Measurements from ENCODE around the gene CRB1.

DNA sequence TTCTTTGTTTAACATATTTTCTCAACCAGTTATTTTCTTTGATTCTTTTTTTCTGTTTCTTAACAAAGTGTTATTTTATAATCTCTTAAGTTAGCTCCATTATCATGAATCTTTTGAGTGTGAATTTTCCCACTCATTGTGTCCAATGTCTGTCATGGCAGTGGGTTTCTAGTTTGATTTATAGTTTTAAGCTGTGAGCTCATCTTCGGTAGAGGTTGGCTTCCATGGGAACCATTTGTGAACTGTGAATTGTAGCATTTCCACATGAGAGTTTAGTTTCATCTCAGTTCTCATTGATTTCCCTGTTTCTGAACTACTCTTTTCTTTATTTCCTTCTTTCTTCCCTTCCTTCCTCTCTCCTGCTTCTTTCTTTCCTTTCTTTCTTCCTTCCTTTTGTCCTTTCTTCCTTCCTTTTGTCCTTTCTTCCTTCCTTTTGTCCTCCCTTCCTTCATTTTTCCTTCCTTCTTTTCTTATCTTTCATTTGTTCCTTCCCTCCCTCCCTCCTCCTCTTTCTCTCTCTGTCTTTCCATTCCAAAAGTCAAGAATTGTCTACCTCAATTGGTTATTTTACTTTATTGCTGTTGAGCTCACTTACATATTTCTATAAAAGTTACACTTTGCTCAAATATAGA, 3.0 kb upstream of the CRB1 start:
- no peak for TF ChIP-seq POLR2AphosphoS5 (IDR thresholded peaks at IDR 0.05; ENCODE audit: low read depth)
- TF ChIP-seq, protein P1, sequence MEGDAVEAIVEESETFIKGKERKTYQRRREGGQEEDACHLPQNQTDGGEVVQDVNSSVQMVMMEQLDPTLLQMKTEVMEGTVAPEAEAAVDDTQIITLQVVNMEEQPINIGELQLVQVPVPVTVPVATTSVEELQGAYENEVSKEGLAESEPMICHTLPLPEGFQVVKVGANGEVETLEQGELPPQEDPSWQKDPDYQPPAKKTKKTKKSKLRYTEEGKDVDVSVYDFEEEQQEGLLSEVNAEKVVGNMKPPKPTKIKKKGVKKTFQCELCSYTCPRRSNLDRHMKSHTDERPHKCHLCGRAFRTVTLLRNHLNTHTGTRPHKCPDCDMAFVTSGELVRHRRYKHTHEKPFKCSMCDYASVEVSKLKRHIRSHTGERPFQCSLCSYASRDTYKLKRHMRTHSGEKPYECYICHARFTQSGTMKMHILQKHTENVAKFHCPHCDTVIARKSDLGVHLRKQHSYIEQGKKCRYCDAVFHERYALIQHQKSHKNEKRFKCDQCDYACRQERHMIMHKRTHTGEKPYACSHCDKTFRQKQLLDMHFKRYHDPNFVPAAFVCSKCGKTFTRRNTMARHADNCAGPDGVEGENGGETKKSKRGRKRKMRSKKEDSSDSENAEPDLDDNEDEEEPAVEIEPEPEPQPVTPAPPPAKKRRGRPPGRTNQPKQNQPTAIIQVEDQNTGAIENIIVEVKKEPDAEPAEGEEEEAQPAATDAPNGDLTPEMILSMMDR (conservative IDR thresholded peaks at IDR 0.05; ENCODE audit: low read depth in 2 of 2), result no peak
- TF ChIP-seq EZH2 (IDR thresholded peaks at IDR 0.05; ENCODE audit: low read depth, unreplicated experiment), result no peak
- TF ChIP-seq REST (IDR thresholded peaks at IDR 0.05; ENCODE audit: unreplicated experiment), result no peak
- TF ChIP-seq CREB1 (CRISPR knock-in tag; IDR thresholded peaks at IDR 0.05; ENCODE audit: low read depth), result no peak
- TF ChIP-seq EZH2phosphoT487 (IDR thresholded peaks at IDR 0.05; ENCODE audit: unreplicated experiment), result no peak
- TF ChIP-seq STAT1 (IDR thresholded peaks at IDR 0.05; ENCODE audit: unreplicated experiment), result no peak
- TF ChIP-seq ETS1 (IDR thresholded peaks at IDR 0.05), result no peak
- no peak for TF ChIP-seq JUNB (IDR thresholded peaks at IDR 0.05; ENCODE audit: unreplicated experiment)
